Measurements from ENCODE around the gene TMPRSS6.
A peak's percentile ranks its signal among the peaks of the same experiment; 100 is the strongest.

Gene TMPRSS6

DNA sequence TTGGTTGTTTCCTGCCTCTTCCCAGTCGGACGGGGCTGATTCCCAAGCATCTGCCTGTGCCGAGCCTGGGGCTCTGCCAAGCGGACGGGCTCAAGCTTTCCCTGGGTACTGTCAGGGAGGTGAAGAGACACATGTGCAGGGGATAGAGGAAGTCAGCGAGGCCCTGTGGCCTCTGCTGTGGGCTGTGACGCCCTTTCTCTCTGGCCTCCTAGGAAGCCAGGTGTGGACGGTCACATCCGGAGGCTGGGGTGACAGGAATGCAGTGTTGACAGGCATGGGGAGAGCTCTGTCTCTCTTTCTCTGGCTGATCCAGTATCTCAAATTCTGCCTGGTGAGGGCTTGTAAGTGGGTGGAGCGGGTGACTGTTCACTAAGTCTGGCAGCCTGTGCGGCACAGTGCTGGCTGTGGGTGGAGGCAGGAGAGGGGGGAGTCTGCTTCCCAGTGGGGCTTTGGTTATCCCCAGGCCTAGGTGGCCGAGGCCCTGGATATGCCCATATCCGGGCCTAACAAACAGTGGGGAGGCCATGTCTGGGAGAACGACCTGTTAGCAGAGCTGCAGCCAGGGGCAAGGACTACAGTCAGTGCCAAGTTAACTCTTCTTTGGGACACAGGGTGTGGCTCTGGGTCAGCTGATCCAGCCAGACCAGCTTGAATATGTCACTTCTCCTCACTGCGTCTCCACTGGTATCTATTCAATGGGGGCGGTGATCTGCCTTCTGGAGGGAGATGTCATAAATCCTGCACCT, 56.0 kb downstream of the TMPRSS6 start:
- FAIRE-seq = no peak
- TF ChIP-seq POLR2A (IDR thresholded peaks at IDR 0.05; ENCODE audit: low read depth, low read length) (no peak), PAX5 (IDR thresholded peaks at IDR 0.05; ENCODE audit: insufficient read depth, low read length, severe bottlenecking) (no peak), TAF1 (IDR thresholded peaks at IDR 0.05; ENCODE audit: low read depth, low read length) (no peak), POLR2AphosphoS5 (IDR thresholded peaks at IDR 0.05; ENCODE audit: low read depth, low read length) (no peak), SPI1 (IDR thresholded peaks at IDR 0.05; ENCODE audit: low read depth, low read length) (no peak), POU2F2 (IDR thresholded peaks at IDR 0.05; ENCODE audit: low read depth, low read length) (no peak)
- DNase-seq (ENCODE audit: insufficient read length, low spot score) = no peak

DNA sequence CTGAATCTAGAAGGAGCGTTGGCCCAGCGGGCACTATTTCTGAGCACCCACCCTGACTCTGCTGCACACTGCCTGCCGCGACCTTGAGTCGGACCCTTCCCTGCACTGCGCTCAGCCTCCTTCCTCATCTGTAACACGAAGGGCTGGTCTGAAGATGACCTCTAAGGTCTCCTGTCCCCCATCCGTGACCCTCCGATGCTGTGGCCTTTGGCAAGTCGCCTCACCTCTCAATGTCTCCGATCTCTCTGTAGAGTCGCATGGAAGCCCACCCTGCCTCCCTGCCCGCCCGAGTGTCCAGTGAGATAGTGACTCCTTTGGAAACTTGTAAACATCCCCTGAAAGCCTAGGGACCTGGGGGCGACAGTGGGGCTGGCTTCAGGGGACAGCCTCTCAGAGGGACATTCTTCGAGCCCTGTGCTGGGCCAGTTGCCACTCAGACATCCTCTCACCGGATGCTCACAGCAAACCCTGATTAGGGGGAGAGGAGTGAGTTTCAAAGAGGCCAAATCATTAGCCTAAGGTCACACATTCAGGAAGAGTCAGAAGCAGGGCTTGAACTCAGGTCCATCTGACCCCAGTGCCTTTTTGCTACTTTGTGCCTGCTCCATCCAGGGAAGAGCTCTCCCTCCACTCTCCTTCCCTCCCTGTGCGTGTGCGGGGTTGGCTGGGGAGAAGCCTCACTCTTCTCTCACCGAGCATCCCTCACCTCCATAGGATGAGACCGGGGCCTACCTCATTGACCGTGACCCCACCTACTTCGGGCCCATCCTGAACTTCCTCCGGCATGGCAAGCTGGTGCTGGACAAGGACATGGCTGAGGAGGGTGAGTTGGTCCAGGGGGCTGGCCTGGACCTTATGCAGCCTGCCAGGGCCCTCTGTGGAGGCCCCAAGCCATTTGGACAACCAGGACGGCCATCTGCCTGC, 56.9 kb downstream of the TMPRSS6 start:
- FAIRE-seq (peak; percentile 61), DNase-seq (ENCODE audit: insufficient read length, low spot score) (no peak)
- TF ChIP-seq SPI1 (IDR thresholded peaks at IDR 0.05; ENCODE audit: low read depth, low read length) (no peak), POU2F2 (IDR thresholded peaks at IDR 0.05; ENCODE audit: low read depth, low read length) (no peak), POLR2AphosphoS5 (IDR thresholded peaks at IDR 0.05; ENCODE audit: low read depth, low read length) (no peak), POLR2A (IDR thresholded peaks at IDR 0.05; ENCODE audit: low read depth, low read length) (no peak), TAF1 (IDR thresholded peaks at IDR 0.05; ENCODE audit: low read depth, low read length) (no peak), PAX5 (IDR thresholded peaks at IDR 0.05; ENCODE audit: insufficient read depth, low read length, severe bottlenecking) (no peak)

DNA sequence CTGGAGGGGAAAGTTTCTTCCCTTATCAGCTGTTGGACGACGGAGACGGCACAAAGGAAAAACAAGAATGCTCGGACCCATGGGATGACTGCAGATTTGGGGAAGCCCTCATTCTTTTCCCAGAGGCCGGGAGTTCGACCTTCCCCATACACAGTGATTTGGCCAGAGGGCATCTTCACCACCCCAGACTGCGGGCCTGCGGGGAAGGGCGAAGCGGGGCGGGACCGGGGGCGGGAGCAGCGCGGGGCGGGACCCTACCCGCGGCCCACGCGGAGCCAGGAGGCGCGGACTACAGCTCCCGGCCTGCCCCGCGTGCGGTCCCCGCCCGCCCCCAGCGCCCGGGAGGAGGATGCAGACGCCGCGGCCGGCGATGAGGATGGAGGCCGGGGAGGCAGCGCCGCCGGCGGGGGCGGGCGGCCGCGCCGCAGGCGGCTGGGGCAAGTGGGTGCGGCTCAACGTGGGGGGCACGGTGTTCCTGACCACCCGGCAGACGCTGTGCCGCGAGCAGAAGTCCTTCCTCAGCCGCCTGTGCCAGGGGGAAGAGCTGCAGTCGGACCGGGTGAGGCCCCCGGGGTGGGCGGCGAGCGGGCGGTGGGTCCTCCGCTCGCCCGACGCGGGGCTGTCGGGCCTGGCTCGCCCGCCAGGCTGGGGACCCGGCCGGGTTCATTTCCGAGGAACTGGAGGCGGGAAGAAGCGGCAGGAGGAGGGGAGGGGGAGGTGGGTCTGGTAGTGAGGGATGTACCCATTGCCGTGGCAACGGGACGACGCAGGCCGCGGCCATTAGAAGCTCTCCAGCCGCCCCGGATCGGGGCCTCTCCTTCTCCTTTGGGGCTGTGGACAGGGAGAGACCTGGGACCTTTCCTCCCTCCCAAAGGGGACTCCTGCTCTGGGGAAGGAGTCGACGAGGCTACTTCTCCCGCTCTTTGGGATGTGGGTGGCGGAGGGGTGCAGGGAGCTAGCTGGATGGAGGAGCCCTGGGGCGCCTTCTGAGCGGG, 57.8 kb downstream of the TMPRSS6 start, which contains the start of gene KCTD17:
Gene KCTD17 (plus strand): TSS at position 352 of the 995 bp plus-strand sequence. CDS start 19 bp downstream, at position 371.
- FAIRE-seq (peak; percentile 90), DNase-seq (ENCODE audit: insufficient read length, low spot score) (peak; percentile 99)
- no peak for TF ChIP-seq POU2F2 (IDR thresholded peaks at IDR 0.05; ENCODE audit: low read depth, low read length)
- no peak for TF ChIP-seq SPI1 (IDR thresholded peaks at IDR 0.05; ENCODE audit: low read depth, low read length)
- no peak for TF ChIP-seq POLR2AphosphoS5 (IDR thresholded peaks at IDR 0.05; ENCODE audit: low read depth, low read length)
- no peak for TF ChIP-seq POLR2A (IDR thresholded peaks at IDR 0.05; ENCODE audit: low read depth, low read length)
- no peak for TF ChIP-seq PAX5 (IDR thresholded peaks at IDR 0.05; ENCODE audit: insufficient read depth, low read length, severe bottlenecking)
- no peak for TF ChIP-seq TAF1 (IDR thresholded peaks at IDR 0.05; ENCODE audit: low read depth, low read length)

DNA sequence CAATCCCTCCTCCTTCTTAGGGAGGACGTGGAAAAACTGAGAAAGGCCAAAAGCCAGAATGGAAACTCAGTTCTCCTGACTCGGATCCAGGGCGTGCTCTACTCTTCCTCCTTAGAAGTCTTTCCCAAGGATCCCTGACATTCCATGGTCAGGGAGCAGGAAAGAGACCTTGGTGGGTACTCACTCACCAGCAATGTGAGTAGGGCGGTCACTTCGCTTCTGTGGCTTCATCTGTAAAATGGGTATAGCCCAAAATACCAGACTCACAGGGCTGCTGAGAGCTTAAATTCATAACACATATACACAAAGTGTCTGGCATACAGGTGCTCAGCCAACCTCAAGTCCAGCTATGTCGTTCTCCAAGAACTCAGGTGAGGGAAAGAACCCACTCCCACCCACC, 58.6 kb downstream of the TMPRSS6 start:
- FAIRE-seq (peak; percentile 33), DNase-seq (ENCODE audit: insufficient read length, low spot score) (no peak)
- TF ChIP-seq POLR2AphosphoS5 (IDR thresholded peaks at IDR 0.05; ENCODE audit: low read depth, low read length) (no peak), PAX5 (IDR thresholded peaks at IDR 0.05; ENCODE audit: insufficient read depth, low read length, severe bottlenecking) (no peak), POLR2A (IDR thresholded peaks at IDR 0.05; ENCODE audit: low read depth, low read length) (no peak), TAF1 (IDR thresholded peaks at IDR 0.05; ENCODE audit: low read depth, low read length) (no peak), SPI1 (IDR thresholded peaks at IDR 0.05; ENCODE audit: low read depth, low read length) (no peak), POU2F2 (IDR thresholded peaks at IDR 0.05; ENCODE audit: low read depth, low read length) (no peak)

DNA sequence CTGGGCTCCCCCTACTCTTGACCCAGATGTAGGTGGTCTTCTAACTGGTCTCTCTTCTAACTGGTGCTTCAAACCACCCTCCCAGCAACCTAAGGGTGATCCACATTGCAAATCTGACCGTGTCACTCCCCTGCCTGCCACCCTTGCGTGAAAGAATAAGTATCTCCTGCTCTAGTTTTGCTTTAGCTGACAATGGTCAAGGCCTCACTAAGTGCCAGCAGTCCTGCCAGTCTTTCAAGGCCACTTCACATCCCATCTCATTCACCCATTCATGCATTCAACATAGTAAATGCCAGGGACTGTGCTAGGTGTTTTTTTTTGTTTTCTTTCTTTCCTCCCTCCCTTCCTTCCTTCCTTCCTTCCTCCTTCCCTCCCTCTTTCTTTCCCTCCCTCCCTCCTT, 60.3 kb downstream of the TMPRSS6 start:
- TF ChIP-seq POLR2A (IDR thresholded peaks at IDR 0.05; ENCODE audit: low read depth, low read length) (no peak), PAX5 (IDR thresholded peaks at IDR 0.05; ENCODE audit: insufficient read depth, low read length, severe bottlenecking) (no peak), SPI1 (IDR thresholded peaks at IDR 0.05; ENCODE audit: low read depth, low read length) (no peak), POLR2AphosphoS5 (IDR thresholded peaks at IDR 0.05; ENCODE audit: low read depth, low read length) (no peak), TAF1 (IDR thresholded peaks at IDR 0.05; ENCODE audit: low read depth, low read length) (no peak), POU2F2 (IDR thresholded peaks at IDR 0.05; ENCODE audit: low read depth, low read length) (no peak)
- DNase-seq (ENCODE audit: insufficient read length, low spot score) = no peak
- no peak for FAIRE-seq

DNA sequence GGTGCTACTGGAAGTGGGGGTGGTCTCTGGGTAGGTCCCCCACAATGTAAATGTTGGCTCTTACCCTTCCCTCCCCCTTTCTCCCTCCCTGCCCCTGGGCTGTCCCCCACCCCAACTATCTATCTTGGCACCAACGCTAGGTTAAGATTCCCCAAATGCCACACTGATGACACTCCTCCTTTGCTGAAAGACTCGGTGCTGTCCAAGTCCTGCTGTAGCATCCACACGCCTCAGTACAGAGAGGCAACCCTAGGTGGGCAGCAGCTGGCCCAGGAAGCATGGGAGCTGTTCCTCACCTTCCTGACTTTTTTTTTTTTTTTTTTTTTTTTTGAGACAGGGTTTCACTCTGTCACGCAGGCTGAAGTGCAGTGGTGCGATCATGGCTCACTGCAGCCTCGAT, 61.4 kb downstream of the TMPRSS6 start:
- TF ChIP-seq POU2F2 (IDR thresholded peaks at IDR 0.05; ENCODE audit: low read depth, low read length) = no peak
- TF ChIP-seq POLR2A (IDR thresholded peaks at IDR 0.05; ENCODE audit: low read depth, low read length) = no peak
- TF ChIP-seq PAX5 (IDR thresholded peaks at IDR 0.05; ENCODE audit: insufficient read depth, low read length, severe bottlenecking) = no peak
- TF ChIP-seq SPI1 (IDR thresholded peaks at IDR 0.05; ENCODE audit: low read depth, low read length) = no peak
- no peak for TF ChIP-seq TAF1 (IDR thresholded peaks at IDR 0.05; ENCODE audit: low read depth, low read length)
- no peak for TF ChIP-seq POLR2AphosphoS5 (IDR thresholded peaks at IDR 0.05; ENCODE audit: low read depth, low read length)
- no peak for DNase-seq (ENCODE audit: insufficient read length, low spot score)
- FAIRE-seq = no peak

DNA sequence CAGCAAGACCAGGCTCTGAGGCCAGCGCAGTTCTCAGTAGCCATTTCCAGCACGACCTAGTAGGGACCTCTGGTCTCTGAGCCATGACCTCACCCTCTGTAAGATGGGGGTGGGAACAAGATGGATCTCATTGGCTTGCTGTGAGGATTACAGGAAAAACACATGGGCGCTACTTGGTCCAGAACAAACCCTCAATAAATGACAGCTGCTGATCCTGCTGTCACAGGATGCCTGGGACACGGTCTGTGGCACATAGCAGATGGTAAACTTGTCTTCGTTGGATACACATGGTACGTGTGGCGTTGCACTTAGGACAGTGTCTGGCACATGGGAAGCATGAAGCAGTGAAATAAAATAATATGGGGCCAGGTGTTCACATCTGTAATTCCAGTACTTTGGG, 62.5 kb downstream of the TMPRSS6 start:
- FAIRE-seq (no peak), DNase-seq (ENCODE audit: insufficient read length, low spot score) (no peak)
- TF ChIP-seq TAF1 (IDR thresholded peaks at IDR 0.05; ENCODE audit: low read depth, low read length) (no peak), POLR2A (IDR thresholded peaks at IDR 0.05; ENCODE audit: low read depth, low read length) (no peak), SPI1 (IDR thresholded peaks at IDR 0.05; ENCODE audit: low read depth, low read length) (no peak), PAX5 (IDR thresholded peaks at IDR 0.05; ENCODE audit: insufficient read depth, low read length, severe bottlenecking) (no peak), POU2F2 (IDR thresholded peaks at IDR 0.05; ENCODE audit: low read depth, low read length) (no peak), POLR2AphosphoS5 (IDR thresholded peaks at IDR 0.05; ENCODE audit: low read depth, low read length) (no peak)

DNA sequence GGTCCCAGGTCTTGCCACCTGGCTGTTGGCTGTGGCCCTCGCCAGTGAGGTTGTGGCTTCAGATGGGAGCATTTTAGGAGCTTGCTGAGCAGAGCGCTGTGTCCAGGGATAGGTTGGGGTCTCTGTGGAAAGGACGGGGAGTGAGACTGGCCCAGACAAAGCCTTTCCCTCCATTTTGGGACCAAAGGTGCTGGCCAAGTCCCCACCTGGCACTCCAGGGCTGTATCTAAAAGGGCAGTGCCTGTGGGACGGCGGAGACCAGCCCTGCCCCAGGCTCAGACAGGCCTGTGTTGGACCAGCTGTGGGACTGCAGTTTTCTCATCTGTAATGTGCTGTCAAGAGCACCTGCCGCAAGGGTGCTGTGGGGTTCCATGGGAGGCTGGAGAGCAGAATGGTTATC, 62.9 kb downstream of the TMPRSS6 start:
- no peak for TF ChIP-seq PAX5 (IDR thresholded peaks at IDR 0.05; ENCODE audit: insufficient read depth, low read length, severe bottlenecking)
- no peak for TF ChIP-seq POU2F2 (IDR thresholded peaks at IDR 0.05; ENCODE audit: low read depth, low read length)
- TF ChIP-seq POLR2AphosphoS5 (IDR thresholded peaks at IDR 0.05; ENCODE audit: low read depth, low read length) = no peak
- TF ChIP-seq TAF1 (IDR thresholded peaks at IDR 0.05; ENCODE audit: low read depth, low read length) = no peak
- TF ChIP-seq POLR2A (IDR thresholded peaks at IDR 0.05; ENCODE audit: low read depth, low read length) = no peak
- TF ChIP-seq SPI1 (IDR thresholded peaks at IDR 0.05; ENCODE audit: low read depth, low read length) = no peak
- no peak for DNase-seq (ENCODE audit: insufficient read length, low spot score)
- no peak for FAIRE-seq
